OCI-LY7 (cell line): ENCODE measurements around the gene S100A4. TPM values are rescaled to one million over a fixed set of nuclear protein-coding genes. Genes with fewer than 3 reads are reported as not detected.

Experiments
- BruUV-seq: library from RNA; stranded (reverse); fragments of 400-500 nt; replicated peaks from 2 replicates; lab custom pipeline; 2021; lab: Mats Ljungman, UMichigan
- CTCF ChIA-PET: fragments of 300-600 bp; sonication (Branson Sonifier 250); formaldehyde crosslinking; loops from one replicate; lab custom pipeline; 2022; ENCODE audit warnings: antibody characterized with exemption; ENCODE audit not compliant: unreplicated experiment; lab: Charles Lee
- POLR2A ChIA-PET: fragments of 300-600 bp; sonication (Branson Sonifier 250); formaldehyde crosslinking; loops from one replicate; lab custom pipeline; 2022; ENCODE audit warnings: antibody characterized with exemption; lab: Charles Lee
- DNase-seq: peaks from one replicate; pipeline ENCODE4 v3.0.0-alpha.2; 2015; ENCODE audit warnings: low spot score
- H2AFZ ChIP-seq: fragments of 200-600 bp; sonication (generic), shearing (Covaris generic); 2 replicates; pipeline ENCODE4 v1.6.1; 2014; ENCODE audit warnings: mild to moderate bottlenecking, antibody characterized with exemption, low read length, moderate library complexity
- H3K27ac ChIP-seq: fragments of 200-600 bp; sonication (generic); 2 replicates; pipeline ENCODE4 v1.5.1; 2014; ENCODE audit warnings: mixed run types, low read depth, mild to moderate bottlenecking, moderate library complexity, low read length, inconsistent platforms; ENCODE audit not compliant: poor library complexity, severe bottlenecking
- H3K36me3 ChIP-seq: fragments of 200-600 bp; sonication (generic); 2 replicates; pipeline ENCODE4 v1.6.1; 2014; ENCODE audit warnings: mild to moderate bottlenecking, antibody characterized with exemption, low read length, moderate library complexity, mixed read lengths; ENCODE audit not compliant: insufficient read depth
- H3K4me1 ChIP-seq: fragments of 200-600 bp; sonication (generic); 2 replicates; pipeline ENCODE4 v1.5.1; 2014; ENCODE audit warnings: mild to moderate bottlenecking, low read length; ENCODE audit not compliant: insufficient read depth, poor library complexity, severe bottlenecking
- H3K4me2 ChIP-seq: fragments of 200-600 bp; sonication (generic); 2 replicates; pipeline ENCODE4 v1.6.1; 2014; ENCODE audit warnings: mild to moderate bottlenecking, low read length
- H3K4me3 ChIP-seq: fragments of 200-600 bp; sonication (generic); 2 replicates; pipeline ENCODE4 v1.5.1; 2014; ENCODE audit warnings: mild to moderate bottlenecking, low read depth, low read length; ENCODE audit not compliant: poor library complexity, severe bottlenecking
- H3K79me2 ChIP-seq: fragments of 200-600 bp; sonication (generic); 2 replicates; pipeline ENCODE4 v1.6.1; 2016; ENCODE audit warnings: low read depth, mild to moderate bottlenecking, low read length, moderate library complexity, mixed read lengths; ENCODE audit not compliant: insufficient read depth
- H3K9me2 ChIP-seq: fragments of 200-600 bp; sonication (generic); 2 replicates; pipeline ENCODE4 v1.6.1; 2016; ENCODE audit warnings: mild to moderate bottlenecking, low read length, mixed read lengths; ENCODE audit not compliant: insufficient read depth
- H3K9me3 ChIP-seq: fragments of 200-600 bp; sonication (generic); 2 replicates; pipeline ENCODE4 v1.6.1; 2014; ENCODE audit warnings: mild to moderate bottlenecking, mixed run types, low read length, mixed read lengths
- H4K20me1 ChIP-seq: fragments of 200-600 bp; sonication (generic); 2 replicates; pipeline ENCODE4 v1.6.1; 2014; ENCODE audit warnings: mild to moderate bottlenecking, antibody characterized with exemption, low read length, moderate library complexity, mixed read lengths; ENCODE audit not compliant: insufficient read depth
- CTCF ChIP-seq: fragments of 200-600 bp; sonication (generic); conservative IDR thresholded peaks from 2 replicates; pipeline ENCODE4 v1.5.1; 2014; ENCODE audit warnings: mild to moderate bottlenecking, antibody characterized with exemption, low read length, moderate library complexity, mixed read lengths
- EZH2phosphoT487 ChIP-seq: fragments of 200-600 bp; sonication (generic); IDR thresholded peaks from 2 replicates; pipeline ENCODE4 v1.6.1; 2018; ENCODE audit warnings: low read depth, borderline replicate concordance, mild to moderate bottlenecking, mixed run types, antibody characterized with exemption, low read length, moderate library complexity, mixed read lengths
- intact Hi-C: fragments of 100-400 bp; cut with micrococcal nuclease; formaldehyde crosslinking; loops from one replicate; pipeline ENCODE4 v1.10.0; 2022; ENCODE audit not compliant: unreplicated experiment
- total RNA-seq, 2 experiments: library from RNA; depleted of rRNA in 1 of 2; stranded (reverse); fragments of >200 nt in 1 of 2; shearing (Covaris generic) in 1 of 2; gene quantifications; 2 replicates each; pipeline ENCODE4 v1.2.3, GENCODE V29; 2014 to 2022

Gene S100A4
- total RNA-seq, 2 experiments from 2014 or later = 1.6 to 1.9 TPM

DNA sequence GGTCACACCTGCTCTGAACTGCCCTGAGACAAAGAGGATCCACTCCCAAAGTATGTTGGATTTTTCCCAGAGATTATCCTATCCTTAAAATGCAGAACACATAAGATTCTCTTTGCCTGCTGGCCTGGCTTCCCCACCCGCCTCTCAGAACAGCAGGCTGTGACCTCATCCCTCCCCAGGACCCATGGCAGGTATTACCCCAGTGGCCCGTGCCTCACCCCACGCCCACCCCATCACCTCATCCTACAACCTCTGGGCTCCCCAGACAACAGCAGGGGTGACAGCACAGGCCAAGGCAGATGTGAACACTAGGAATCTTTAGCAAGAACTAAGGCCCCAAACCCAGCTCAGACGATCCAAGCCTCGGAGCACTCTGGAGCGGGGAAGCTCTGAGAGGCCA lies 50.1 kb downstream of the S100A4 start:
- no TSS peak for BruUV-seq
- intact Hi-C loops = loop anchor here (1.0 kb wide), 1 partner anchor 140 kb away; no protein-coding TSS in a partner anchor

GRCh38 chr1:153494976-153495535 lies 50.5 kb downstream of the S100A4 start:
- TF ChIP-seq EZH2phosphoT487 (no peak), CTCF (peak; percentile 89)
- Histone ChIP-seq H3K27ac (no peak overlapping the region), H3K36me3 (no peaks in the 10 kb centered on the region), H3K9me2 (no peaks in the 10 kb centered on the region), H3K79me2 (no peaks in the 10 kb centered on the region), H3K4me3 (no peak overlapping the region), H2AFZ (no peak overlapping the region), H3K4me2 (no peak overlapping the region), H4K20me1 (no peaks in the 10 kb centered on the region), H3K9me3 (no peaks in the 10 kb centered on the region), H3K4me1 (no peaks in the 10 kb centered on the region)
- no TSS peak for BruUV-seq
- ChIA-PET CTCF (interaction anchor here (0.6 kb wide), 1 partner anchor 496 kb away, joined by 3 read pairs; no protein-coding TSS in a partner anchor), POLR2A (interaction anchor here (0.6 kb wide), 1 partner anchor 878 kb away, joined by 4 read pairs; no protein-coding TSS in a partner anchor)
- intact Hi-C loops = loop anchor here (1.0 kb wide), 1 partner anchor 140 kb away; no protein-coding TSS in a partner anchor
- DNase-seq = peak; percentile 70

More for the DNA sequence above, 50.1 kb downstream of the S100A4 start:
- Histone ChIP-seq H3K9me3 (no peaks in the 10 kb centered on the region), H3K4me1 (no peaks in the 10 kb centered on the region), H3K79me2 (no peaks in the 10 kb centered on the region), H4K20me1 (no peaks in the 10 kb centered on the region), H3K4me2 (no peak overlapping the region), H3K9me2 (no peaks in the 10 kb centered on the region), H3K36me3 (no peaks in the 10 kb centered on the region), H3K4me3 (no peak overlapping the region), H3K27ac (no peak overlapping the region), H2AFZ (no peak overlapping the region)
- ChIA-PET CTCF (interaction anchor here (0.6 kb wide), 1 partner anchor 496 kb away, joined by 3 read pairs; no protein-coding TSS in a partner anchor), POLR2A (interaction anchor here (0.6 kb wide), 1 partner anchor 877 kb away, joined by 4 read pairs; no protein-coding TSS in a partner anchor)
- DNase-seq = no peak
- TF ChIP-seq EZH2phosphoT487 (no peak), CTCF (no peak)

Other genes with a start within 250 kb of the S100A4 start
- not detected in 2 replicates for gene PGLYRP3, start 232.9 kb downstream of the S100A4 start, total RNA-seq (2014; rRNA removed; shearing (Covaris generic))
- not detected in 2 replicates for gene PGLYRP3, start 232.9 kb downstream of the S100A4 start, total RNA-seq (2022)
- not detected in 2 replicates for gene PGLYRP4, start 197.0 kb downstream of the S100A4 start, total RNA-seq (2014; rRNA removed; shearing (Covaris generic))
- not detected in 2 replicates for gene PGLYRP4, start 197.0 kb downstream of the S100A4 start, total RNA-seq (2022)
- gene S100A9, start 188.0 kb downstream of the S100A4 start, total RNA-seq (2014; rRNA removed; shearing (Covaris generic)) = not detected in 2 replicates
- not detected in 2 replicates for gene S100A9, start 188.0 kb downstream of the S100A4 start, total RNA-seq (2022)
- gene S100A12, start 170.2 kb downstream of the S100A4 start, total RNA-seq (2014; rRNA removed; shearing (Covaris generic)) = not detected in 2 replicates
- not detected in 2 replicates for gene S100A12, start 170.2 kb downstream of the S100A4 start, total RNA-seq (2022)
- gene S100A8, start 154.7 kb downstream of the S100A4 start, total RNA-seq (2014; rRNA removed; shearing (Covaris generic)) = not detected in 2 replicates
- not detected in 2 replicates for gene S100A8, start 154.7 kb downstream of the S100A4 start, total RNA-seq (2022)
- gene S100A7A, start 129.3 kb downstream of the S100A4 start, total RNA-seq (2014; rRNA removed; shearing (Covaris generic)) = not detected in 2 replicates
- not detected in 2 replicates for gene S100A7A, start 129.3 kb downstream of the S100A4 start, total RNA-seq (2022)
- gene S100A7, start 85.2 kb downstream of the S100A4 start, total RNA-seq (2014; rRNA removed; shearing (Covaris generic)) = not detected in 2 replicates
- not detected in 2 replicates for gene S100A7, start 85.2 kb downstream of the S100A4 start, total RNA-seq (2022)
- gene S100A6, start 9.8 kb downstream of the S100A4 start, total RNA-seq (2014; rRNA removed; shearing (Covaris generic)) = not detected in 2 replicates
- not detected in 2 replicates for gene S100A6, start 9.8 kb downstream of the S100A4 start, total RNA-seq (2022)
- gene S100A5, start 4.9 kb downstream of the S100A4 start, total RNA-seq (2014; rRNA removed; shearing (Covaris generic)) = not detected in 2 replicates
- not detected in 2 replicates for gene S100A5, start 4.9 kb downstream of the S100A4 start, total RNA-seq (2022)
- gene S100A3, start 3.5 kb upstream of the S100A4 start, total RNA-seq (2014; rRNA removed; shearing (Covaris generic)) = not detected in 2 replicates
- gene S100A3, start 3.5 kb upstream of the S100A4 start, total RNA-seq (2022) = not detected in 2 replicates
- gene S100A2, start 20.0 kb upstream of the S100A4 start, total RNA-seq (2014; rRNA removed; shearing (Covaris generic)) = not detected in 2 replicates
- 1.4 TPM in 1 of 2 replicates, not detected in the other for gene S100A2, start 20.0 kb upstream of the S100A4 start, total RNA-seq (2022)
- not detected in 2 replicates for gene S100A16, start 67.3 kb upstream of the S100A4 start, total RNA-seq (2014; rRNA removed; shearing (Covaris generic))
- gene S100A16, start 67.3 kb upstream of the S100A4 start, total RNA-seq (2022) = 0.33 TPM in 1 of 2 replicates, not detected in the other
- not detected in 2 replicates for gene S100A14, start 70.5 kb upstream of the S100A4 start, total RNA-seq (2014; rRNA removed; shearing (Covaris generic))
- gene S100A14, start 70.5 kb upstream of the S100A4 start, total RNA-seq (2022) = not detected in 2 replicates
- 2.7 and 4.8 TPM in 2 replicates for gene S100A13, start 81.7 kb upstream of the S100A4 start, total RNA-seq (2014; rRNA removed; shearing (Covaris generic))
- gene S100A13, start 81.7 kb upstream of the S100A4 start, total RNA-seq (2022) = 6.9 and 10.3 TPM in 2 replicates
- gene S100A1, start 82.6 kb upstream of the S100A4 start, total RNA-seq (2014; rRNA removed; shearing (Covaris generic)) = not detected in 2 replicates
- gene S100A1, start 82.6 kb upstream of the S100A4 start, total RNA-seq (2022) = not detected in 2 replicates
- gene CHTOP, start 88.3 kb upstream of the S100A4 start, total RNA-seq (2014; rRNA removed; shearing (Covaris generic)) = 70.9 and 85.3 TPM in 2 replicates
- gene CHTOP, start 88.3 kb upstream of the S100A4 start, total RNA-seq (2022) = 106 and 107 TPM in 2 replicates
- gene SNAPIN, start 112.9 kb upstream of the S100A4 start, total RNA-seq (2014; rRNA removed; shearing (Covaris generic)) = 33.2 and 44.5 TPM in 2 replicates
- 31.1 and 33.7 TPM in 2 replicates for gene SNAPIN, start 112.9 kb upstream of the S100A4 start, total RNA-seq (2022)
- gene ILF2, start 125.2 kb upstream of the S100A4 start, total RNA-seq (2014; rRNA removed; shearing (Covaris generic)) = 287 and 300 TPM in 2 replicates
- gene ILF2, start 125.2 kb upstream of the S100A4 start, total RNA-seq (2022) = 319 and 334 TPM in 2 replicates
- gene NPR1, start 132.9 kb upstream of the S100A4 start, total RNA-seq (2014; rRNA removed; shearing (Covaris generic)) = 0.03 TPM in 1 of 2 replicates, not detected in the other
- not detected in 2 replicates for gene NPR1, start 132.9 kb upstream of the S100A4 start, total RNA-seq (2022)
- 31.6 and 33.5 TPM in 2 replicates for gene INTS3, start 182.2 kb upstream of the S100A4 start, total RNA-seq (2014; rRNA removed; shearing (Covaris generic))
- 65.8 and 67.3 TPM in 2 replicates for gene INTS3, start 182.2 kb upstream of the S100A4 start, total RNA-seq (2022)
- 3.3 and 4.5 TPM in 2 replicates for gene SLC27A3, start 229.6 kb upstream of the S100A4 start, total RNA-seq (2014; rRNA removed; shearing (Covaris generic))
- gene SLC27A3, start 229.6 kb upstream of the S100A4 start, total RNA-seq (2022) = 7.7 and 10.2 TPM in 2 replicates